GM23338 (cell line): Measurements from ENCODE around the gene NSL1. TPM values are rescaled to one million over a fixed set of nuclear protein-coding genes. Genes with fewer than 3 reads are reported as not detected.

Experiments used
- ATAC-seq: fragments of 200-7000 bp; cut with Tn5 transposase; 3 replicates; pipeline ENCODE4 v1.9.1; 2020
- DNase-seq: peaks from one replicate; pipeline ENCODE4 v3.0.0-alpha.2; 2015; ENCODE audit warnings: low spot score
- H2AFZ ChIP-seq: fragments of 200-600 bp; sonication (generic); 2 replicates; pipeline ENCODE4 v1.8.0; 2016; ENCODE audit warnings: antibody characterized with exemption, mild to moderate bottlenecking, moderate library complexity
- H3F3A ChIP-seq: fragments of 200-600 bp; sonication (generic); replicated peaks from 2 replicates; pipeline ENCODE4 v1.8.0; 2017; ENCODE audit warnings: antibody characterized with exemption, mixed run types, low read depth
- H3K27ac ChIP-seq: fragments of 200-600 bp; sonication (generic); 2 replicates; pipeline ENCODE4 v1.6.1; 2016; ENCODE audit warnings: low read depth
- H3K27me3 ChIP-seq: fragments of 200-600 bp; sonication (generic); 2 replicates; pipeline ENCODE4 v1.8.0; 2016; ENCODE audit warnings: mild to moderate bottlenecking, mixed run types, moderate library complexity; ENCODE audit not compliant: insufficient read depth
- H3K36me3 ChIP-seq: fragments of 200-600 bp; sonication (generic); 2 replicates; pipeline ENCODE4 v1.8.0; 2016; ENCODE audit warnings: mild to moderate bottlenecking; ENCODE audit not compliant: insufficient read depth
- H3K4me1 ChIP-seq: fragments of 200-600 bp; sonication (generic); 2 replicates; pipeline ENCODE4 v1.8.0; 2016; ENCODE audit warnings: mild to moderate bottlenecking, moderate library complexity; ENCODE audit not compliant: insufficient read depth
- H3K4me2 ChIP-seq: fragments of 200-600 bp; sonication (generic); 2 replicates; pipeline ENCODE4 v1.7.1; 2017; ENCODE audit warnings: mixed run types
- H3K4me3 ChIP-seq: fragments of 200-600 bp; sonication (generic); 2 replicates; pipeline ENCODE4 v1.6.1; 2016; ENCODE audit warnings: mixed run types
- H3K79me2 ChIP-seq: fragments of 200-600 bp; sonication (generic); replicated peaks from 2 replicates; pipeline ENCODE4 v1.8.0; 2017; ENCODE audit warnings: mild to moderate bottlenecking; ENCODE audit not compliant: insufficient read depth
- H3K9me2 ChIP-seq: fragments of 200-600 bp; sonication (generic); 2 replicates; pipeline ENCODE4 v1.8.0; 2017; ENCODE audit not compliant: insufficient read depth
- H4K20me1 ChIP-seq: fragments of 200-600 bp; sonication (generic); replicated peaks from 2 replicates; pipeline ENCODE4 v1.8.0; 2017; ENCODE audit warnings: mild to moderate bottlenecking; ENCODE audit not compliant: insufficient read depth
- H3K27ac Mint-ChIP-seq: 2 replicates; pipeline ENCODE4 v1.8.0; 2020; ENCODE audit warnings: inconsistent platforms, mild to moderate bottlenecking, moderate library complexity, mixed read lengths
- H3K27me3 Mint-ChIP-seq: 3 replicates; pipeline ENCODE4 v1.8.0; 2022; ENCODE audit warnings: low read depth, mild to moderate bottlenecking, moderate library complexity, mixed read lengths, inconsistent platforms; ENCODE audit not compliant: insufficient read depth, poor library complexity
- H3K36me3 Mint-ChIP-seq: 3 replicates; pipeline ENCODE4 v1.8.0; 2021; ENCODE audit warnings: low read depth, mild to moderate bottlenecking, inconsistent platforms, moderate library complexity, mixed read lengths
- H3K4me1 Mint-ChIP-seq: 3 replicates; pipeline ENCODE4 v1.8.0; 2020; ENCODE audit warnings: mild to moderate bottlenecking, inconsistent platforms, mixed read lengths
- H3K4me3 Mint-ChIP-seq: 3 replicates; pipeline ENCODE4 v1.8.0; 2021; ENCODE audit warnings: moderate library complexity, mild to moderate bottlenecking, inconsistent platforms, mixed read lengths
- H3K9me3 Mint-ChIP-seq: 3 replicates; pipeline ENCODE4 v1.8.0; 2020; ENCODE audit warnings: moderate library complexity, mild to moderate bottlenecking, inconsistent platforms, mixed read lengths
- CREB1 ChIP-seq: fragments of 250-450 bp; sonication (Bioruptor Pico); IDR thresholded peaks from 2 replicates; pipeline ENCODE4 v1.5.0; 2020; ENCODE audit warnings: low read depth, mild to moderate bottlenecking, moderate library complexity
- CTCF ChIP-seq, 2 experiments: fragments of 200-600 bp in 1 of 2; sonication (generic) in 1 of 2; conservative IDR thresholded peaks; 2 replicates each; pipeline versions ENCODE4 v1.5.1 to v1.6.1; 2016 to 2017; ENCODE audit warnings: antibody characterized with exemption in 2 of 2, low read depth in 2 of 2, mild to moderate bottlenecking in 2 of 2, moderate library complexity in 1 of 2
- EZH2 ChIP-seq: fragments of 200-600 bp; sonication (generic); IDR thresholded peaks from one replicate; pipeline ENCODE4 v1.8.0; 2017; ENCODE audit warnings: antibody characterized with exemption, mild to moderate bottlenecking, low read depth; ENCODE audit not compliant: unreplicated experiment
- EZH2phosphoT487 ChIP-seq: fragments of 200-600 bp; sonication (generic); IDR thresholded peaks from one replicate; pipeline ENCODE4 v1.8.1; 2018; ENCODE audit warnings: antibody characterized with exemption; ENCODE audit not compliant: unreplicated experiment
- JUNB ChIP-seq: IDR thresholded peaks from one replicate; pipeline ENCODE4 v1.6.1; 2016; ENCODE audit warnings: antibody characterized with exemption; ENCODE audit not compliant: unreplicated experiment
- NANOG ChIP-seq: IDR thresholded peaks from 2 replicates; pipeline ENCODE4 v1.6.1; 2016; ENCODE audit warnings: antibody characterized with exemption, borderline replicate concordance
- POLR2AphosphoS5 ChIP-seq: IDR thresholded peaks from 2 replicates; pipeline ENCODE4 v1.6.1; 2016; ENCODE audit warnings: antibody characterized with exemption, low read depth
- REST ChIP-seq: IDR thresholded peaks from one replicate; pipeline ENCODE4 v1.6.1; 2018; ENCODE audit warnings: antibody characterized with exemption; ENCODE audit not compliant: unreplicated experiment
- STAT1 ChIP-seq: IDR thresholded peaks from one replicate; pipeline ENCODE4 v1.6.1; 2016; ENCODE audit warnings: antibody characterized with exemption; ENCODE audit not compliant: unreplicated experiment
- ZNF114 ChIP-seq: fragments of 250-450 bp; sonication (Bioruptor Pico); IDR thresholded peaks from 2 replicates; pipeline ENCODE4 v1.5.0; 2020; ENCODE audit warnings: mild to moderate bottlenecking, moderate library complexity
- ZNF331 ChIP-seq: fragments of 250-450 bp; sonication (Bioruptor Pico); IDR thresholded peaks from 2 replicates; pipeline ENCODE4 v1.5.0; 2020; ENCODE audit warnings: low read depth, mild to moderate bottlenecking, moderate library complexity
- ZNF462 ChIP-seq: fragments of 250-450 bp; sonication (Bioruptor Pico); IDR thresholded peaks from 2 replicates; pipeline ENCODE4 v1.5.0; 2020; ENCODE audit warnings: mild to moderate bottlenecking, moderate library complexity
- polyA plus RNA-seq: library from polyadenylated mRNA; unstranded; fragments of >200 nt; fragmentation: Nextera tagmentation; extraction: Ambion mirVana; gene quantifications from 2 replicates; pipeline ENCODE4 v1.2.1, GENCODE V29; 2016
- total RNA-seq: library from RNA; depleted of rRNA; stranded (reverse); fragments of >200 nt; shearing (Covaris generic); gene quantifications from 2 replicates; pipeline ENCODE4 v1.2.3, GENCODE V29; 2014
- TF ChIP-seq, protein P1 (sequence below): IDR thresholded peaks from 2 replicates; pipeline ENCODE4 v1.6.1; 2016; ENCODE audit warnings: antibody characterized with exemption

Gene NSL1
- total and polyA plus RNA-seq, 2 experiments from 2014 or later: 96.8 to 102 TPM

GRCh38 chr1:212792396-212792908 lies 875 bp upstream of the NSL1 start:
- H3K27ac ChIP-seq: peak overlapping the region; percentile 90
- ATAC-seq: no peak; the same call in 2 of the 3 replicates
- peaks cover 18% of the 10 kb centered on the region for H3K4me1 Mint-ChIP-seq

More at GRCh38 chr1:212792396-212792908, 875 bp upstream of the NSL1 start:
- Histone ChIP-seq H3K4me2 (peak overlapping the region; percentile 84), H3K27me3 (no peaks in the 10 kb centered on the region), H4K20me1 (no peaks in the 10 kb centered on the region; the same call in 1 of the 2 replicates), H3F3A (peaks cover 8% of the 10 kb centered on the region; the same call in 1 of the 2 replicates), H3K4me1 (peaks cover 17% of the 10 kb centered on the region), H2AFZ (peak overlapping the region; percentile 95), H3K36me3 (peaks cover 7% of the 10 kb centered on the region; the same call in 1 of the 2 replicates), H3K9me2 (no peaks in the 10 kb centered on the region), H3K79me2 (peaks cover 41% of the 10 kb centered on the region), H3K4me3 (peak overlapping the region; percentile 96)
- TF ChIP-seq EZH2: no peak
- TF ChIP-seq CREB1 (CRISPR knock-in tag): no peak
- no peak for TF ChIP-seq ZNF114 (CRISPR knock-in tag)
- no peak for TF ChIP-seq CTCF (conservative IDR thresholded peaks at IDR 0.05; ENCODE audit: low read depth in 2 of 2)
- no peak for TF ChIP-seq REST
- TF ChIP-seq JUNB: no peak
- no peak for TF ChIP-seq NANOG
- TF ChIP-seq ZNF462 (CRISPR knock-in tag): no peak
- no peak for TF ChIP-seq POLR2AphosphoS5
- TF ChIP-seq ZNF331 (CRISPR knock-in tag): no peak
- no peak for TF ChIP-seq EZH2phosphoT487
- TF ChIP-seq STAT1: no peak
- TF ChIP-seq, protein P1, sequence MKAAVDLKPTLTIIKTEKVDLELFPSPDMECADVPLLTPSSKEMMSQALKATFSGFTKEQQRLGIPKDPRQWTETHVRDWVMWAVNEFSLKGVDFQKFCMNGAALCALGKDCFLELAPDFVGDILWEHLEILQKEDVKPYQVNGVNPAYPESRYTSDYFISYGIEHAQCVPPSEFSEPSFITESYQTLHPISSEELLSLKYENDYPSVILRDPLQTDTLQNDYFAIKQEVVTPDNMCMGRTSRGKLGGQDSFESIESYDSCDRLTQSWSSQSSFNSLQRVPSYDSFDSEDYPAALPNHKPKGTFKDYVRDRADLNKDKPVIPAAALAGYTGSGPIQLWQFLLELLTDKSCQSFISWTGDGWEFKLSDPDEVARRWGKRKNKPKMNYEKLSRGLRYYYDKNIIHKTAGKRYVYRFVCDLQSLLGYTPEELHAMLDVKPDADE: no peak
- H3K27ac Mint-ChIP-seq: peak overlapping the region; percentile 86
- peaks cover 9% of the 10 kb centered on the region for H3K27me3 Mint-ChIP-seq
- no peaks in the 10 kb centered on the region; the same call in 1 of the 3 replicates for H3K9me3 Mint-ChIP-seq
- H3K4me3 Mint-ChIP-seq: peak overlapping the region; percentile 86
- H3K36me3 Mint-ChIP-seq: peaks cover 12% of the 10 kb centered on the region; the same call in 2 of the 3 replicates
- no peak for DNase-seq
